Measurements from ENCODE around the gene BARHL1.

- TF ChIP-seq CTCF (IDR thresholded peaks at IDR 0.05) (no peak), POLR2A (IDR thresholded peaks at IDR 0.05) (no peak)
Measured at GRCh38 chr9:132539096-132539495, 43.3 kb upstream of the BARHL1 start.

Data from stomach (tissue), 4 donors.